RKO (cell line): ENCODE results near the gene PARL.
"Not testable (repeated sequence)": the region's sequence is repeated elsewhere in the genome, so short reads cannot be mapped to it uniquely, and the experiment has no call there.

ENCODE experiments used
- DNase-seq: peaks from one replicate; pipeline ENCODE4 v3.0.0-alpha.2; 2016; ENCODE audit warnings: low spot score

The PARL gene

DNA sequence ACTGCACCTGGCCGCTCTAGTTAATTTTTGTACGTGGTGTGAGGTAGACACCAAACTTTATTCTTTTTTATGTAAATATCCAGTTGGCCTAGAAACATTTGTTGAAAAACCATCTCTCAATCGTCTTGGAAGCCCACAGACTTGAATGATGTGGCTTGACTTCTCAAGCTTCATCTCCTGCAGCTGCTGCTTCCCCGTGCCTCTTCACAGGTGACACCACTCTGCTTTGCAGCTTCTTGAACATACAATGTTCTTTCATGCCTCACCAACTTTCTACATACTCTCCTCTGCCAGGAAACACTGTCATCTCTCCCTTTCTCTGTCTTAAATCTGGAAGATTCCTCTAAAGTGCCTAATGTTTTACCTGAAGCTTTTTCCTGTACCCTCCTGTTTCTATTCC is 94.9 kb downstream of the PARL start:
- DNase-seq: no peak

- DNase-seq: not testable (repeated sequence)
Observed at GRCh38 chr3:183784503-183784902, 100.2 kb downstream of the PARL start.

- no peak for DNase-seq
Observed at GRCh38 chr3:183782576-183783276, 102.0 kb downstream of the PARL start.

GRCh38 chr3:183781246-183781645 is 103.4 kb downstream of the PARL start:
- no peak for DNase-seq

- DNase-seq: no peak
Observed at GRCh38 chr3:183779896-183780465, 104.7 kb downstream of the PARL start.
